ENCODE measurements around the gene CREBZF. TPM values are rescaled to one million over a fixed set of nuclear protein-coding genes. Genes with fewer than 3 reads are reported as not detected.

Gene CREBZF
- total and polyA plus RNA-seq, 8 donors = 13.7 to 41.6 (median 21.3) TPM

- H3K4me1 ChIP-seq = peaks cover 7 to 22% (median 15%) of the 10 kb centered on the region in 3 donors
- H3K9me3 ChIP-seq = no peaks in the 10 kb centered on the region
- 8 to 10% methylated on average over 2 of the region's 2 CpGs for WGBS, 2 donors
- intact Hi-C loops (cut with DNase I) = no loop called here
- no peaks in the 10 kb centered on the region for H3K36me3 ChIP-seq
- ATAC-seq (peak; percentile 2 to 36 (median 16)), DNase-seq (no peak), FAIRE-seq (no peak)
- no peak for TF ChIP-seq CTCF (IDR thresholded peaks at IDR 0.05)
- peak overlapping the region; percentile 68 to 87 (median 77) for H3K27ac ChIP-seq
- no peaks in the 10 kb centered on the region for H3K27me3 ChIP-seq
- H3K4me3 ChIP-seq = peak overlapping the region; percentile 41 to 61 (median 49)
Observed at GRCh38 chr11:85647078-85647477, 17.9 kb downstream of the CREBZF start.

- FAIRE-seq (no peak), ATAC-seq (no peak), DNase-seq (peak in 2 of 6 donors; percentile 31 to 34)
- peaks cover 7% of the 10 kb centered on the region in 3 donors for H3K4me1 ChIP-seq
- no peak overlapping the region for H3K27ac ChIP-seq
- no peaks in the 10 kb centered on the region for H3K36me3 ChIP-seq
- intact Hi-C loops (cut with DNase I) = no loop called here
- TF ChIP-seq CTCF (IDR thresholded peaks at IDR 0.05) = no peak
- WGBS, 2 donors = 16 to 18% methylated on average over 2 of the region's 2 CpGs
- no peaks in the 10 kb centered on the region for H3K9me3 ChIP-seq
- no peak overlapping the region for H3K4me3 ChIP-seq
- no peaks in the 10 kb centered on the region for H3K27me3 ChIP-seq
Observed at GRCh38 chr11:85643191-85643614, 21.7 kb downstream of the CREBZF start.

- FAIRE-seq = no peak
- Histone ChIP-seq H3K4me1 (peaks cover 0 to 7% (median 0%) of the 10 kb centered on the region in 3 donors), H3K4me3 (no peak overlapping the region), H3K9me3 (no peaks in the 10 kb centered on the region), H3K27me3 (no peaks in the 10 kb centered on the region), H3K36me3 (peaks cover 0 to 22% (median 0%) of the 10 kb centered on the region in 3 donors), H3K27ac (no peak overlapping the region)
- intact Hi-C loops (cut with DNase I) = no loop called here
- no peak for TF ChIP-seq CTCF (IDR thresholded peaks at IDR 0.05)
- no peak for ATAC-seq
- no peak for DNase-seq
- WGBS, 2 donors = 61% methylated on average over 3 of the region's 3 CpGs
Observed at GRCh38 chr11:85634747-85635146, 30.2 kb downstream of the CREBZF start.

GRCh38 chr11:85628771-85629341 is 36.1 kb downstream of the CREBZF start:
- H3K36me3 ChIP-seq = peaks cover 0 to 5% (median 0%) of the 10 kb centered on the region in 3 donors
- 1% methylated on average over 13 of the region's 13 CpGs for whole genome bisulfite sequencing, 2 donors
- no peaks in the 10 kb centered on the region for H3K27me3 ChIP-seq
- H3K27ac ChIP-seq = peak overlapping the region; percentile 41 to 93 (median 72)
- peak overlapping the region; percentile 48 to 81 (median 61) for H3K4me3 ChIP-seq
- peaks cover 4 to 19% (median 8%) of the 10 kb centered on the region in 3 donors for H3K4me1 ChIP-seq
- ATAC-seq (peak; percentile 5 to 16 (median 11)), FAIRE-seq (no peak), DNase-seq (no peak)
- no peak for TF ChIP-seq CTCF (IDR thresholded peaks at IDR 0.05)
- intact Hi-C loops (cut with DNase I) = no loop called here
- no peaks in the 10 kb centered on the region for H3K9me3 ChIP-seq
